Suprapubic skin (tissue), 3 donors: ENCODE measurements around the gene ERBIN.

Experiments used
- CTCF ChIP-seq, 2 donors: fragments of 200-600 bp in 1 of 2; fragments of 450-650 bp in 1 of 2; sonication (generic) in 1 of 2; IDR thresholded peaks; one replicate each; pipeline ENCODE4 v1.5.1; 2016 to 2019; ENCODE audit warnings: antibody characterized with exemption in 2 of 2, mild to moderate bottlenecking in 1 of 2, moderate library complexity in 1 of 2
- POLR2AphosphoS5 ChIP-seq, 3 donors: sonication (generic); formaldehyde crosslinking; IDR thresholded peaks; one replicate each; pipeline ENCODE4 v1.6.1; 2017; ENCODE audit warnings: antibody characterized with exemption in 3 of 3

- TF ChIP-seq CTCF (IDR thresholded peaks at IDR 0.05) (no peak), POLR2AphosphoS5 (IDR thresholded peaks at IDR 0.05) (no peak)
Measured at GRCh38 chr5:66089384-66089783, 163.0 kb downstream of the ERBIN start.
